Pons (tissue), 1 donor: ENCODE results near the gene SUB1.
A peak's percentile ranks its signal among the peaks of the same experiment; 100 is the strongest.
"Not testable (repeated sequence)": the region's sequence is repeated elsewhere in the genome, so short reads cannot be mapped to it uniquely, and the experiment has no call there.

ENCODE experiments used
- DNase-seq: peaks from one replicate; pipeline ENCODE4 v3.0.0-alpha.2; 2016; ENCODE audit warnings: low spot score

SUB1 gene

DNA sequence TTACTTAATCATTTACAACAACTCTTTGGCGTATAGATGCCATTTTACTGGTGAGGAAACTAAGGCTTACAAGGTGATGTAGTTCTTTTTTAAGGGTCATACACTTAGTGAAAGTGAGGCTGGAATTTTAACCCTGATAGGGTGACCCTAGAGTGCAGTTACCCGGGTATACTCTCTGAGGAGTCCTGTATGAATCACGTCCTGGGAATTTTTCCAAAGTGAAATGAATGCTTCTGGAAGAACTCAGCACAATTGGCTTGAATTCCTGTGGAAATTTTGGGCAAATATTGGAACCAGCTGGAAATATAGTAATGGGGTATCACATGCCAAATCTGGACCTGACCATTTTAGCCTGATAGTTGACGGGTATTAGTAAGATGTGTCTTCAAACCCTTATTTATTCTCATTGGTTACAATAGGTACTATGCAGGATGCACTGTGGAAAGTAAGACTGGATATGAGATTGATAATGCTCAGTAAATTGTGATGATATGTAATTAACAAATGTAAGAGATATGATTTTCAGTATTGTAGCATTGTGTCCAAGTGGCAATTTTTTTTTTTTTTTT is 14.8 kb downstream of the SUB1 start:
- peak; percentile 52 for DNase-seq

DNA sequence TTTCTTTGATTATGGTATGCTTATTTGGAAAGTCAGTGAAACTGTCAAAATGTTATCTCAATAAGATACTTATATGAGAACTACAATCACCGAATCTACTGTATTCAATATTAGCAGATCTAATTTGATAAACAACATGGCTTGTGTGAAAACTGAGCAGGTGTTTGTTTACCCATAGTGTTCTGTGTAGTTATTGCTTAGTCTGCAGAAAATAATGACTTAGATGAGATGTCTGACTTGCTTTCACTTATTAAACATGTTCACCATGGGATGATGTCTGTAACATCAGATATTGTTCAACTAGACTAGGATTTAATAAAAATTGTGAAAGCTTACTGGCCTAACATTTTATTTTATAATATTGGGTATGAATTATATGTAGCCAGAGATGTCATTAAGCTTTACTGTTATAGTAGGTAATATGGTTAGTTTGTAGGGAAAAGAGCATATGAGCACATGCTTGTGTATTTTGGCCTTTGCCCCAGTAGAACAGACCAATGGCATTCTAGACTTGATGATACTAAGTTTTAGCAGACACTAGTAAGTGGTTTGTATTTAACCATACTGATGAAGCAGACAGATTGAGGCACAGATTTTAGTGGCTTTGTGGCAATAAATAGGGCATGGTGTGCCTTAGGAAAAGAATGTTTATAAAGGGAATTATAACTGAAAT is 16.4 kb downstream of the SUB1 start:
- DNase-seq, result no peak

DNA sequence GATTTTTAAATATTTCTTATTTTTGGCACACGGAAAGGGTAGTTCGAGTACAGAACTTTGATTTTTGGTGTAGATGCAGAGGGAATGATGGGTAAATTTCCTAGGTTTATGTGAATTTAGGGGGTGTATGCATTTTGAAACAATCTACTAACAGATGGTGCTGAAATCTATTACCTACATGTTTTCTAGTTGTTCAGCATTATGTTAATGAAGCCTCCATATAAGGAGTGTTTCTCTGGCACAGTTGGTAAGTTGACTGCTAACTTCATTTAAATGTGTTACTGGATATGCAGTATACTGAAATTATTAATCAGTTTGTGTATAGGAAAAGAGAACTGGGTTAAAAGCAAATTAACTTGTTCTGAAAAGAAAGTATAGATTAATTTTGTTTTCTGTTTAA is 17.5 kb downstream of the SUB1 start:
- DNase-seq, result no peak

DNA sequence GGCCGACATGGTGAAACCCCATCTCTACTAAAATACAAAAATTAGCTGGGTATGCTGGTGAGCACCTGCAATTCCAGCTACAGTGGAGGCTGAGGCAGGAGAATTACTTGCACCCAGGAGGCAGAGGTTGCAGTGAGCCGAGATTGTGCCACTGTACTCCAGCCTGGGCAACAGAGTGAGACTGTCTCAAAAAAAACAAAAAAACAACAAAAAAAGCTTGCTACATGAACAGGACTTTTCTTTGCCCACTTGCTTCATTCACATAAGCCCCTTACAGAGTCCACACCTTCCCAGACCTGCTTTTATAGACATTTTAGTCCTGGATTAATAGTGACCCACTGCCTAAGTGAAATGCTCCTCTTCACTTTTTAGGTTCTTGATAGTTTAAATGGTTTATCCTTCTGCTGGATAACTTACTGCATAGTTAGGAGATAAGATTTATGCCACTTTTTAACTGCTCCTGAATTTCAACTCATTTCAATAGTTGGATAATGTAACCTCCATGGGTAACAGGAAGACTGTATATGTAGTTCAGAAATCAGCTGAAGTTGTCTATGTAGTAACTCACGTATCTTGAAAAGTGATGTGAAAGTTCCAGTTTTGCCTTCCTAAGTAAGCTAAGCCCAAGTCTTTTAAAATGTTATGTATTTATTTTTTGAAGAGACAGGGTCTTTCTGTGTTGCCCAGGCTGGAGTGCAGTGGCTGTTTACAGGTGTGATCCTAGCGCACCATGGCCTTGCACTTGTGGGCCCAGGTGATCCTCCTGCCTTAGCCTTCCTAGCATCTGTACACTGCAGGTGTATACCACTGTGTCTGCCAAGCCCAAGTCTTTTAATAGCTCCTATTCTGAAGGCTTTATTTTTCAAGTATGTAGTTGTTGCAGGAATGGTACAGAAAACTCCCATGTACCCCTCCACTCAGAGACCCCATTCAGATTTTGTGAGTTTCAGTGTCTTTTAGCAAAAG is 19.7 kb downstream of the SUB1 start:
- no peak for DNase-seq

DNA sequence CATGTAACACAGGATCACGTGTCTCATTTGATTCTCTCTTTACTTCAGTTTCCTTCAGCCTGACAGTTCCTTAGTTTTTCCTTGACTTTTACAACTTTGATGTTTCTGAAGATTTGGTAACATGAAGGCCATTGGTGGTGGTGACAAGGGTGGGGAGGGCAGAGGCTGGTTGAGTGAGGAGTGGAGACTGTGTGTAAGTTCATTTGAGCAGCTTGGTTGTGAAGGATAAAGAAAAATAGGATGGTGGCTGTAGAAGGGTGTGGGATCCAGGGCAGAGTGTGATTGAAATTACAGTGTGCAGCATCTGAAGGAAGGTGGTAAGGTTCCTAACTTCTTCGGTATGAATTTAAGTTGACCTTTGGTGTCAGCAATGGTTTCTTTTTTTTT is 20.4 kb downstream of the SUB1 start:
- no peak for DNase-seq

DNA sequence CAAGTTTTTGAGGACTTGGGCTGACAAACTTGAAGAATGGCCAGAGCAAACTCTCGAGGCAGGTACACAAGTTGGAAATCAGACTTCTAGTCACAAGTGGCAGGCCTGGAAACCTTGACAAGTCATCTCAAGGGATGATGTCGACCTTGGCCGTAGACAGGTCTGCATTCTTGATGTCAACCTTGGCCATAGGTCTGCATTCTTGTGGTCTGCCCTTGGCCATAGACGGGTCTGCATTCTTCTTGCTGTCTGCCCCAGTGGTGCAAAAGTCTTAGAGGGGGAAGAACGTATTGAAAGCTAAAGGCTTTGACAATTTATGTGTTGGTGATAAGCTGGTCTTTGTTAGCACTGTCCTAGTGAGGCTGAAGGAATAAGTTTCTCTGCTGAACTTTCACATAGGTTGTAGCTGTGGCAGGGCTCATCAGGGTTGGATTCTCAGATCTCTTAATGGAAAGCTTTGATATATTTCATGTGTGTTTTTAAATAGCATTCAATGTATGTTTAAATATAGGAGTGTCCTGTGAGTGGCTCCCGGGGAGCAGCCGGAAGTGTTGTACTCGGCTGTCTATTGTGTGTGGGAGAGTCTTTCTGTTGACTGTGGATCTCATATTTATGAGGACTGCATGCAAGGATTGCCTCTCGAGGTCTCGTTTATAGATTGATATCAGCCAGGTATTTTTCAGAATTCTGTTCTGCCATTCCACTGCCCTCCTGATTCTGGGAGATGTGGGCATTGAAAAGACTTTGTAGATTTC is 27.0 kb downstream of the SUB1 start:
- DNase-seq, result no peak

DNA sequence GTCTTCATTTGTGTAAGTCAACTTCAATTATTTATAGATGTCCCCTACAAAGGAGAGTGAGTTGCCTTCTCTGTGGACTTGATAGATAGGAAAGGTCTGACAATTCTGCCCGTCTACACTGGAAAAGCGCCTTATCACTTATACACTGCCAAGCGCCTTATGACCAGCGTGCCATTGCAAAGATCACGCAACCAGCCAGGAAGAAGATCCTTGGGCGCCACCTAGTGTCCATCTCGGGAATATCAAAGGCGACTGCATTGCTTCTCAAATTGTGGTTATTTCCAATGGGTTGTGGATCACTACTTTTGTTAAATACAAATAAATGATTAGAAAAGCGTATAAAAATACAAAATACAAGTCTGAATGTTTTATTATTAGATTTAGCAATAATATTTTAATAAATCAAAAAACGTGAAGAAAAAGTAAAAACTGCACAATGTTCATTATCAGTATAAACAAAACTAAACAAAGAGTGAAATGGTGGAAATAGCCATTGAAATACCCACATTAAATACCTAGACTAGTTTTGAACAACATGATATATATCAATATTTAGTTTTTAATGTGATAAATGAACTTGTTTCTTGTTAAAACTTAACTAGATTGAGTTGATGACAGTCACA is 27.8 kb downstream of the SUB1 start:
- DNase-seq, result peak; percentile 83

DNA sequence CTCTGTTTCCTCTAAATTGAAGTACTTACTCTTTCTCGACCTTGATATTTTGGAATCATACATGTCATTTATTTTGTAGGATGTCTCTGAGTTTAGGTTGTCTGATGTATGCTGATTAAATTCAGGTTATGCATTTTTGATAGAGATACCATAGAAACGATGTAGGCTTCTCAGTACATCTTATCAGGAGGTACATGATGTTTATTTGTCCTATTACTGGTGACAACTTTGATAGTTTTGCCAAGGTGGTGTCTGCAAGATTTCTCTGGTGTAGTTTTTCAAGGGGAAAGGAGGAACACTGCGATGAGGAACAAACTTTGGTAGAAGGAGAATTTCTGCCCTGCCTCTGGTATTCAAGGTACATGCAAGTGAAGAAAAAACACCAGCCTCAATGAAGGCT is 29.9 kb downstream of the SUB1 start:
- no peak for DNase-seq

DNA sequence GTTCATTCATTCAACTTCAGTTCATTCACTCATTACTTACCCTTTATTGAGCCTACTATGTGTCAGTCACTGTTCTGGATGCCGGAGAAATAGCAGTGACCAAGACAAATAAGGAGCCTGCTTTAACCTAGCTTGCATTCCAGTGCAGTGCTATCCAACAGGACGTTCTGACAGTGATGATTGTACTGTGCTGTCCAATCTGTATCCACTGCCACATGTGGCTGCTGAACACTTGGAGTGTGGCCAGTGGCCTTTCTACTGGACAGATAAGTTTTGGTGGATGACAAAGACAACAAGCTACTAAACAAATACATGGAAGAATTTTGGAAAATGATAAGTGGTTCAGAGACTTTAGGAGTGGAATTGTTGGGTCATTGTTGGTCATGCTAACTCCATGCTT is 33.6 kb downstream of the SUB1 start:
- no peak for DNase-seq

DNA sequence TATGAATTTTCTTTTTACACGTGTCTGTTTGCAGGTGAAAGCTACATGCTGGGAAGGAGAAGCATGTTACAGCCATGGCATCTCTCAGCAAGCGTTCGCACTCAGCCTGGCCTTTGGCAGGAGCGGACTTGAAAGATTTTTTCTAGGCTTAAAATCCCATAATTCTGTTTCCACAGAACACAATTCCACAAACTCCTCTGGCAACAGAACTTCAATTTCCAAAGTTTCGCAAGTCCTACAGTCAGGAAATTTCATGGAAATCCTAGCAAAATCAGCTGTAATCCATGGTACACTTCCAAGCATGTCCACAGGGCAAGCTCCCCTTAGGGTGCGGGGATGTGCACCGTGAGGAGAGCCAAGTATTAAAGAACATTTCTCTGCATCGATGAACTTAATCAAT is 35.9 kb downstream of the SUB1 start:
- no peak for DNase-seq

DNA sequence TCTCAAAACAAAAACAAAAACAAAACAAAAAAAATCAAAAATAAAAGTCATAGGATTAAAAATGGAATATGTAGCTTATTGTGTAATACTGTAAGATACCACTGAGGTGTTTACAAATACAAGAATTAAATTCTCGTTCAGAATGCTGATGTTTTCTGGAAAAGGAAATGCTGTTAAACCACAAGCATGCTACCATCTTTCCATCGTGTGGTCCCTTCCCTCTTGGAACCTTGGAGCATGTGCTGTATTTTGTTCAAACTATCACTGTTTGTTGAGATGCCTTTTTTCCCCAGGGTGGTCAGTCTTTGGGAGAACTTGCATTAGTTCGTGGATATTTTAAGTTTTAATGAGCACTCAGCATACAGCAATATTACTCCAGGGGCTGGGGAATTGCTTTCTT is 39.7 kb downstream of the SUB1 start:
- no peak for DNase-seq

DNA sequence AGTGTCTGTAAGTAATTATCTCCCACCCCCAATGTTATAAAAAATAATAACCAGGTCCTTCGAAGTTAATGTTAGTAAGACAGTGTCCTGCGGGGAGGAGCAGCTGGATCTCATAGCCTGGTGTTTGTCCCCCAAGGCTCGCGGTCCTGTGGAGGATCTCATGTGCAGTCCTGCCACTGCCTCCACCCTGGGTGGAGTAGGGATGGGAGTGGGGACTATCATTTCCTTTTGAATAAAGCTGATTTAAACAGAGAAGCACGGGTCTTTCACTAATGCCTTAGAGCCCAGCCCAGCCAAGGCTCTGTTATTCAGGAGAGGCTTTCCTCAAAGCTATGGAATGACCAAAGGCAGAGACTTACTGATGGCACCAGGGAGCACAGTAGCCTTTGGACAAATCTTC is 40.2 kb downstream of the SUB1 start:
- no peak for DNase-seq

DNA sequence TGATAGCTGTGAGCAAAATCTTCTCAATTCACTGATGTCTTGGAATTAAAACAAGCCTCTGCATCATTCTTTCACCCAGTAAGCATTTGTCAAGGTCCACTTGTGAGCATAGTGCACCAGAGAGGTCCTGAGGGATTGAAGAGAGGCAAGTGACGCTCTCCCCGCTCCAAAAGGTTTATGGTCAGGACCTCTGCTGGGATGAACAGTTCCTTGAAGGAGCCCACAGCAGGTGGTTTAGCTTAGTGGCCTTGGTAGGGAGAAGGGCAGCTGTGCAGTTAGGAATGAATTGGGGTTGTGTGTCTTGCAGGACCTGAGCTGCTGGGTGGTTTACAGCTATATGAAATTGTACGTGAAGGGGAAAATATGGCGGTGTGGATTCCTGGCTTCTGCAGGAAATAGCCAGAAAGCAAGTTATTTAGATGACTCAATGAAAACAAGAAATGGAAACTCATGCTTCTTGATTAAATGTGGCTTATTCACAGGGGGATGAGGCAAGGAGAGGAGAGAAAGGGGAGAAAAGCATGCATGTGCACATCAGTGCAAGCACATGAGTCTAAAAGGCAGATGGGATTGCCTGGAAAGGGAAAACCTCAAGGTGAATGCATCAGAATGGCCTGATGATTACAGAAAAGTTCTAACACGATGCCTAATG is 42.0 kb downstream of the SUB1 start:
- DNase-seq, result no peak

DNA sequence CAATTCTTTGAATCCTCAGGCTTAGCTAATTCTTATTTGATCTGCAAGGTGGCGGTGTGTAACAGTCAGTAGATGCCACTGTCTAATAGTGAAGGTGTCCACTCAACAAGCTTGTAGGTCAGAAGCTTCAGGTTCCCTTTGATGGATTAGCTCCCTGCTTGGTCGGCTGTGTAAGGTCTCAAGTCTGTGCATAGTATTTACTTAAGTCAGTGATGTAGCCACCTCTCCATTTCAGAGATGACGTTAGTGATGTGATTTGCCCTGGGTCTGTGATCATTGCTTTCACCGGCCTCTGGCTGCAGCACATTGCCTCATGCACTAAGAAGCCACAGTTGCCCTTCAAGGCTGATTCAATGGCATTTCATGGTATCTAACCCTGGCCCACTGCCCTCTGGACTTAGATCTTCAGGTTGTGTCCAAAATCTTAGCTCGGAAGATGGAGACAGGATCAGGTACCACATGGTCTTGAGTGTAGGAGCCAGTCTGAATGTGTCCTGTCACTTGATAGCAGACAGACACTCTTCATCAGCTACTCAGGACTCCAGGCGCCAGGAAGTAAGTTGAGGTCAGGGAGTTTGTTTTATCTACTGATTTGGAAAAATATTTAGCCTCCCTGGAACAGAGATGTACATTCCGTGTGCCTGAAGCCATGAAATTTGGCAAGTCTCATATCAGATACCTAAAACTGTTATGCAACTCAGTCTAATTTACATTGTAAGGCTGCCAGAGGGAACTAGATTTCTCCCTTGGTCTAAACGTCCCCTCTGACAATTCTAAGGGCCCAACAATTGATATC is 42.9 kb downstream of the SUB1 start:
- no peak for DNase-seq

DNA sequence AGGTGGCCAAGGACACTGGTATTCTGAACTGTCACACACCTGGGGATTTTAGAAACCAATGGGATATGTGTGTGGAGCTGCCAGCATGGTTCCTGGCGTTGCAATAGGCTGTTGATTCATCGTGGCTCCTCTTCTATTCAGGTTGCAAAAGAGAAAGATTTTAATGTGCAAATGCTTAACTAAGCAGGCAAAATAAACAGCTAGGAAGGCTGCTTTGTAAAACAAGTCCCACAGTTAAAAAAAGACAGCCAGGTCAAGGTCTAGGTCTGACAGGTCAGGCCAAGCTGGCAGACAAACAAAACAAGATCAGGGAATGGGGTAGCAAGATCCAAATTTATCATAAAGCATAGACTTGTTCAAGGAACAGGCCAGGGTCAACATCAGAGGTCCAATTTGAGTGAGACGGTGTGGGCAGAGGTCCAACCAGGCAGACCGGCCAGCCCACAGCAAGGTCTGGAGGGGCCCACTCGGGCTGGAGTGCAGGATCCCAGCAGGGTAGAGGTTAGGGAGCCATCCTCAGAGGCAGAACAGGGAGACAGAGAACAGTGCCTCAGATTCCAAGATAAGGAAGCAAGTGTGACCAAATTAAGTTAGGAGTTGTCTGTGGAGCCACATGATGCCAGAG is 45.6 kb downstream of the SUB1 start:
- DNase-seq, result no peak

DNA sequence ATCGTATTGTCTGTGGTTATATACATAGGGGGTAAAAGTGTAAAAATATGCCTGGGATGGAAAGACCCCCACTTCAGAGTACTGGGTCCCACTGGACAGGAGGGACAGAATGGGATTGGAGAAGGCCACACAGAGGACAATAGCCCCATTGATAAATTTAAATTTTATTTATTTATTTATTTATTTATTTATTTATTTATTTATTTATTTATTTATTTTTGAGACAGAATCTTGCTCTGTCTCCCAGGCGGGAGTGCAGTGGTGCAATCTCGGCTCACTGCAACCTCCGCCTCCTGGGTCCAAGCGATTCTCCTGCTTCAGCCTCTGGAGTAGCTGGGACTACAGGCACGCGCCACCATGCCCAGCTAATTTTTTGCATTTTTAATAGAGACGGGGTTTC is 47.7 kb downstream of the SUB1 start:
- DNase-seq, result not testable (repeated sequence)

DNA sequence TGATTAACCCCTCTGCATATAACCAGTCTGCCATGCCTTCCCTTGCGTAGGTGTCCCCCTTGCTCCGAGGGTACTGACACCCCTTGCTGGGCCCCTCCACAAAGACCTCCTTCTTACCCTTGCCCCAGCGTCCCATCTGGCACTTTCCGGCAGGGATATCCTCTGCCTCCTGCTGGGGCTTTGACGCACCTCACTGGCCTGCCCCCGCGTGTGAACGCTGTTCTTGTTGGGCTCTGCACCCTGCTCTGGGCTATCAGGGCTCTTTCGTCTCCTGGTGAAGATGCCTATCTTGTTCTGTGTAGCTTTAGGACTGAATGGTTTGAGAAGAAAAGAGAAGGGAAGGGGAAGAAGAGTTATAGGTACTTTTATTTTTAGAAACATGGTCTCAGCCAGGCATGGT is 53.0 kb downstream of the SUB1 start:
- no peak for DNase-seq

DNA sequence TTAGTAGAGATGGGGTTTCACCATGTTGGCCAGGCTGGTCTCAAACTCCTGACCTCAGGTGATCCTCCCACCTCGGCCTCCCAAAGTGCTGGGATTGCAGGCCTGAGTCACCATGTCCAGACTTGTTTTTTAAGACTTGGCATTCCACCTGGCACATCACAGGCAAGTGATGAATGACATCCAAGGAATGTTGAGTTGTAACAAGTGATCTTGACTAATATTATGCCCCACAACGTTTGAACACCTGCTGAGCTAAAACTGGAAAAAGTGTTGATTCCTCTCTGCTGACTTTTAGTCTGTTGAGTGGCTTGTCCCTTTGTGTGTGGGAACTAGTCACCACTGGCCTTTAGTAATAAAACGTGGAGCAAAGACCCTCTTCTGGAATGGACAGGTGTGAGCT is 54.6 kb downstream of the SUB1 start:
- no peak for DNase-seq

DNA sequence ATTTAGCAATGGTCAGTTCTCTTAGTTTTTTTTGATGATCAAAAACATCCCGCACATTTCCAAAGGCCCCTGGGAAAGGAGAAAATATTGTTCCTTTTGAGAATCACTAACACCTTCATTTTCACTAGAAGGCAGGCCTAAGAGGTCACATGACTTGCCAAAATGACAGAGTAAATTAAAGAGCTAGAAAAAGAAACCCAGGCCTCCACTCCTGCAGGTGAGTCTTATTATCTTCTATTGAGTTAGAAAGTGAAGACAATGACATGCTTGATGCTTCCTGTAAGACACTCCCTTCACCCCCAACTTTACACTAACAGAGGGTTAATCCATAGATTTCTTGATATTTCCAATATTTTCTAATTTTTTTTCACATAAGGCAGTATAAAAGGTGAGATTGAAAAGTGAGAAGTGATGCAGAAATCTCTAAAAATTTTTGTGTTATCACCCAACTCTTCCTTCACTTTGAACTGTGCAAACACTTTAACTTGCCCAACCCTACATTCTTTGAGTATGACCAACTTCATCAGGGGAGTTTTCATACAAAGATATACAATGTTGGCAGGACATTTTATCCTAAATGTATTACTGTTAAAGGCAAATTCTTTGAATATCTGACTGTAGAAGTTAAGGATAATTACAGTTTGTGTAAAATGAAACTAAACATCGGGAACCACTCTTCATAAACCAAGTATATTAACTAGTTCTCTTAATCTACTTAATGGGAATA is 57.1 kb downstream of the SUB1 start:
- no peak for DNase-seq
